GM11168 (cell line): Measurements from ENCODE around the gene ANGEL1.

Source experiments
- in situ Hi-C: fragments of 300-500 bp; cut with MboI; formaldehyde crosslinking; loops from one replicate; pipeline ENCODE4 v1.12.0; 2022; ENCODE audit warnings: low sequenced_read_pairs; ENCODE audit not compliant: unreplicated experiment

ANGEL1 gene

DNA sequence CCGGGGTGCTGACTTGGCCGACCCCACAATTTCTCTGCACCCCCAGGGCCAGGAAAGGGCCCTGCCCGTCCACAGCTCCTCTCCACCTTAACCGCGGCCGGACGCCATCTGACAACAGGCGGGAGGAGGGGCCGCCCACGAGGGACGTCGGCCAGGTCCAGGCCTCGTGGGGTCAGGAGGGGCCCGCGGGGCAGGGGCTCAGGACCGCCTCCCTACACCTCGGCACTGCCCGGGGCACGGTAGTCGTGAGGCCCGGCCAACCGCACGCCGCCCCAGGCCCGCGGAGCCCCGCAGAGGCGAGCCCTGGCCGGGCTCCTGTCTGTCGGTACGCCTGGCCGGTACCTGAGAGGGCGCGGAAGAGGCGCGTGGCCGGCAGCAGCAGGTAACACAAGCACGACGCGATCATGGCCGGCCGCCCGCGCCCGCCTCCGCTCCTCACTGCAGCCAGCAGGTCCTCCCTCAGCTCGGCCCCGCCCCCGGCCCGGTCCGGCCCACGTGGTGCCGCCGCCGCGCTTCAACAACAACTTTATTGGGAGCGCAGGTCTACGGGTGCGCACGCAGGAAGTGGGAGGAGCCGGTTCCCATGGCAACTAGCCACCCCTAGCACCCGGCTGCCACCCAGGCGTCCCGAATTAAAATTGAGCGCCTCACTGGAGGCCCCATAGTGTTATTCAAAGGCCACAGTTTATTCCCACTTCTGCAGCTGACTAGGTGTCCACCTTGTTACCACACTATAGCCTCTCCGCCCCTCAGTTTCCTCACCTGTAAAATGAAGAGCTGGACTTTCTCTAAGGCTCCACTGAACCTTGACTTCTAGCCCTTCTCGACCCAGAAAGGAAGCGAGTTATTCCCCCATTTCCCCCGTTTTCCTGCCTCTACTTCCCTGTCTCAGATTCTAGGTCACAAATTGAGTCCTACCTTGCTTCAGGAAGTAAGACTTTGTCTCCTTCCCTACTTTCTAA is at the start of gene ANGEL1:
Gene ANGEL1 (minus strand): TSS at position 461 of the 962 bp plus-strand sequence. CDS start 55 bp downstream, at position 406.
- in situ Hi-C loops = no loop called here

- in situ Hi-C loops = no loop called here
Observed at GRCh38 chr14:76861574-76862255, 49.0 kb upstream of the ANGEL1 start.

DNA sequence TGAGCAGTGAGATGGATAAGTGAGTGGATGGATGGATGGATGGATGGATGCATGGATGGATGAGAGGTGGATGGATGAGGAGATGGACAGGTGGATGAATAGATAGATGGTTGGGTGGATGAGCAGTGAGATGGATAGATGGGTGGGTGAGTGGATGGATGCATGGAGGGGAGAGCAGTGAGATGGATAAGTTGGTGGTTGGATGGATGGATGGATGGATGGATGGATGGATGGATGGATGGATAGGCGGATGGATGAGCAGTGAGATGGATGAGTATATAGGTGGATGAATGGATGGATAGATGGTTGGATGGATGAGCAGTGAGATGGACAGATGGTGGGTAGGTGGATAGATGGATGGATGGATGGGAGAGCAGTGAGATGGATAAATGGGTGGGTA is 44.1 kb upstream of the ANGEL1 start:
- in situ Hi-C loops = no loop called here

DNA sequence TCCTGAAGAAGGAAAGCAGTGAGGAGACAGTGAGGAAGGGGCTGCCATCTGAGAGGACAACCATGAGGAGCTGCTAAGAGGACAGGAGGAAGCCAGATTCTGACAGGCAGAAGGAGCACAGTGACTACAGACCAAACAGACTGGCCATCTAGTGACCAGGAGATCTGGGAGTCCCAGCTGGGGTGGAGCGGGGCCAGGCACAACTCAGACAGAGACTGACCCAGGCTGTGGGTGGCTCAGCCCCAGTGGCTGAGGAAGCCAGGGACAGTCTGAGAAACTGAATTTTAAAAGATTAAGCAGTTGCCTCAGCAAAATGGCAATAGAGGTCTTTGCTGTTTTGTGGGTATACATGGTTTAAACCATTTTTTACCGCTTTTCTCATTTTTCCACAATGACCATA is 42.4 kb upstream of the ANGEL1 start:
- in situ Hi-C loops = no loop called here

GRCh38 chr14:76848879-76849278 is 36.2 kb upstream of the ANGEL1 start:
- in situ Hi-C loops = no loop called here

GRCh38 chr14:76846331-76847047 is 33.8 kb upstream of the ANGEL1 start:
- in situ Hi-C loops = no loop called here

DNA sequence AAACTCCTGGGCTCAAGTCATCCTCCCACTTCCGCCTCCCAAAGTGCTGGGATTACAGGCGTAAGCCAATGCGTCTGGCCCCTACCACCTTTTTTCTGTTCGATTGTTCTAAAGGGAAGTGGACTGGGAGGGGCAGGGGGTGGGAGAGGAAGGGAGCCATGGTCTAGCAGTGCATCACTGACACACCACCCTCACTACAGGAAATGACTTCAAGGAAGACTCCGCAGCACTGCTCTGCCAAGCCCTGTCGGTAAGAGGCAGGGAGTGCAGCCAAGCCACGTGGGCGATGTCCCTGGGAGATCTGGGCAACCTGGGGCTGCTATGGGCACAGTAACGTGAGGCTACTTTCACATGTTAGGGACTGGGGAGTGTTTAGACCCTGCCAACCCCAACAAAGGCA is 31.5 kb upstream of the ANGEL1 start:
- in situ Hi-C loops = no loop called here

GRCh38 chr14:76842414-76842813 is 29.7 kb upstream of the ANGEL1 start:
- in situ Hi-C loops = no loop called here

GRCh38 chr14:76837524-76837923 is 24.8 kb upstream of the ANGEL1 start:
- in situ Hi-C loops = no loop called here

DNA sequence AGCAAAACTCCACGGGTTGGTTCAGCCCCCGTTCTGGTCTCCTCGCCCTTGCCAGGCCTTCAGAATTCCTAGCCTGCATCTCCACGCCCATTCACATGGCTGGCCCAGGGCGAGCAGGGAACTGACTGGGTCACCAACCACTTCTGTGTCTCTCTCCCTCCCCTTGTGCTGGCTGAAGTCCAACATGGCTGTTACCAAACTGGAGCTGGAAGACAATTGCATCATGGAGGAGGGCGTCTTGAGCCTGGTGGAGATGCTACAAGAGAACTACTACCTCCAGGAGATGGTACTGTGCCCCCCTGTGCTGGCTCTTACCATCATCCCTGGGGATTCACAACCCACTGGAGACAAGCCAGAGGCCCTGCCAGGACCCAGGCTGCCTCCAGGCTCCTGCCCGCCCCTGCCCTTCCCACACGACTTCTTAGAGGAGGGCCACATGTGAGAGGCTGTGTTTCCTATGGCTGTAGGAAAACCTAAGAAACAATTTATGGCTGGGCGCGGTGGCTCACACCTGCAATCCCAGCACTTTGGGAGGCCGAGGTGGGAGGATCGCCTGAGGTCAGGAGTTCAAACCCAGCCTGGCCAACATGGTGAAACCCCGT is 23.4 kb upstream of the ANGEL1 start:
- in situ Hi-C loops = no loop called here

DNA sequence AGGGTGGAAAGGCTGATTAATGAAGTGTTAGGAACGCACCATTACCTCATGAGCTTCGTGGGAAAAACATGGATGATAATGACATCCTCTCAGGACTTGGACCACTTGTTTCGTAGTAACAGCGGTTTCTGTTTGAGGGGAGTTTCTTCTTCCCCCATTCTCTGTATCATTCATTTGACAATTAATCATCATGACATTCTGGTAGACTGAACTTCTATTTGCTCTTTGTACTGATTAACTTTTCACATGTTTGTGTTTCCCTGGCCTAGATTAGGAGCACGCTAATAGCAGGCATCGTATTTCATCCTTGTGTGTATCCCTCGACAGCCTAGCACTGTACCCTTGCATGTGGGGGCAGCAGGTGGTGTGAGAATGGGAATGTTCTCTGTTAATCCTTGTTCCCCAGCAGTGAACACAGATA is 21.6 kb upstream of the ANGEL1 start:
- in situ Hi-C loops = no loop called here

- in situ Hi-C loops = no loop called here
Observed at GRCh38 chr14:76833011-76833410, 20.3 kb upstream of the ANGEL1 start.

- in situ Hi-C loops = no loop called here
Observed at GRCh38 chr14:76832503-76832988, 19.9 kb upstream of the ANGEL1 start.

DNA sequence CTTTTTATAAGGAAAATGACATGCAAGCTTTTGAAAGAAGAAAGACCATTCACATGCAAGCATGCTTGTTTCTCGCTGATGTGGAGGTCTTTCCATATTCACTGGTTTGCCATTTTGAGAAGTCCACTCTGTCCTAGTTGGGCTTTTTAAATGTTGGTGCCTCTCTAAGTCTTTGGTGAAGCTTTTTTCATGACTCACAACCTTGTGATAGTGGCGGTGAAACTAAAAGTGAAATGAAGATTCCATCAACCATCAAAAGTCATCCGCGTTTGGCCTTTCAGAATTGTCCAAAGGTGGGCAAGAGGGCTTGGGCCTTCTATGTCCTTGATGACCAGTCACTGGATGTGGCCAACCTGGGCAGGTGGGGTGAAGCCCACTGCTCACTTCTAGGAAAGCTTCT is 17.9 kb upstream of the ANGEL1 start:
- in situ Hi-C loops = no loop called here

- in situ Hi-C loops = no loop called here
Observed at GRCh38 chr14:76829650-76830421, 17.2 kb upstream of the ANGEL1 start.

GRCh38 chr14:76829013-76829365 is 16.3 kb upstream of the ANGEL1 start:
- in situ Hi-C loops = no loop called here

DNA sequence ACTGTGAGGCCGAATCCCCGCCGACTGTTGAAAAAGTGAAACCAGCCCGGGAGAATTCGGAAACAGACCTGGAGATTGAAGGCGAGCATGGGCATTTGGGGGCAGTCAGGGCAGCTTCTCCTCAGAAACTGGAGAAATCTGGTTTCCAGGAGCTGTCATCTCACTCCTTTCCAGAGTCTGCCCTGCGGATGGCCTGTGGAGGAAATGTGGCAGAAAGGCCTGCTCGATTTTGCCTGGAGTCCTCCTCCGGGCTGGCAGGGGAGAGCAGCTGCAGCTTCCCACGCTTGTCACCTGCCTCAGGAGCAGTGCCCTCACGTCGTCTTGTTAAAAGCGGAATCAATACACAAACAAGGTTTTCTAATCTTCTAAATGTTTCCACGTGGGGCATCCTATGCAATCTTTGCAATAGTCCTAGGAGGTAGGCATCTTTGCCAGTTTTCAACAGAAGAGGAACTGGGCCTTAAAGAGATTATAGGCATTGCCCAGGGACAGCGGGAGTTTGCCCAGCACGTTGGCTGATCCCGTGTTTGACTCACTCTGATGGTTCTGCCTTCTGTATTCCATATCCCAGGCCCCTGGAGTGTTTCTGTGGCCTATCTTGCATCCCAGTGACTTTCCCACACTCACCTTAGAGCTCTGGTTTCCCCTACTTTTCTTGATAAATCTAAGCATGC is 15.8 kb upstream of the ANGEL1 start:
- in situ Hi-C loops = no loop called here

DNA sequence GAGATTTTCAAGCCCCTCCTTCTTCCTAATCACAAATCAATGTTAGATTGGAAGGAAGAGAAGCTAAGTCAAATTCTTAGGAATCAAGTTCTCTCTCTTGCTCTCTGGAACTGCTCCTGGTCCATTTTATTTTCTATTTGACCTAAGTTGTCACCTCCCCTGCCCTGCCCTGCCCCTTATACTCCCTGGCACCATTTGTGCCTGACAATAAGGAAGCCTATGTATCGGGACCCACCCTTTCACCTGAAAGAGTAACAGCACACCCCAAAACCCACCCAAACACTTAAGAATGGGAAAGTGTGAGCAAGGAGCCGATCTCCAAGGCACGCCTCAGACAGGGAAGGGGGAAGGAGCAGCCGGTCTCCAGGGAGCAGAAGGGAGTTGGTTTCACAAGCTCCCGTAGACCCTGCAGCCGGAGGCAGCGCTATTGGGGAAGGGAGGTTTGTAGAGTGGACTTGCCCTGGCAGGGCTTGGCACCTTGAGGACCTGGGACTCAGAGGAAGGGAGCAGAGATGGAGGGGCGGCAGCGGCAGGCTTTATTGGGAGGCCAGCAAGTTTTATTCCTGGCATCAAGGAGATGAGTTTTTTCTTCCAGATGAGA is 15.1 kb upstream of the ANGEL1 start:
- in situ Hi-C loops = no loop called here

GRCh38 chr14:76826122-76826521 is 13.4 kb upstream of the ANGEL1 start, which contains the start of gene LRRC74A:
Gene LRRC74A (plus strand): TSS chr14:76826408. CDS start chr14:76826698, 290 bp downstream.
- in situ Hi-C loops = no loop called here
